B cell (primary cell): Measurements from ENCODE around the gene FCHO2.

Experiments used
- EZH2 ChIP-seq: IDR thresholded peaks from 2 replicates; pipeline ENCODE4 v1.6.1; 2012; ENCODE audit warnings: borderline replicate concordance, low read depth, mild to moderate bottlenecking, moderate library complexity, low read length; ENCODE audit not compliant: insufficient read depth, poor library complexity, severe bottlenecking
- TF ChIP-seq, protein P1 (sequence below): fragments of 200-600 bp; IDR thresholded peaks from one replicate; pipeline ENCODE4 v1.8.0; 2022; ENCODE audit warnings: antibody characterized with exemption, mild to moderate bottlenecking

- TF ChIP-seq EZH2, result no peak
- TF ChIP-seq, protein P1, sequence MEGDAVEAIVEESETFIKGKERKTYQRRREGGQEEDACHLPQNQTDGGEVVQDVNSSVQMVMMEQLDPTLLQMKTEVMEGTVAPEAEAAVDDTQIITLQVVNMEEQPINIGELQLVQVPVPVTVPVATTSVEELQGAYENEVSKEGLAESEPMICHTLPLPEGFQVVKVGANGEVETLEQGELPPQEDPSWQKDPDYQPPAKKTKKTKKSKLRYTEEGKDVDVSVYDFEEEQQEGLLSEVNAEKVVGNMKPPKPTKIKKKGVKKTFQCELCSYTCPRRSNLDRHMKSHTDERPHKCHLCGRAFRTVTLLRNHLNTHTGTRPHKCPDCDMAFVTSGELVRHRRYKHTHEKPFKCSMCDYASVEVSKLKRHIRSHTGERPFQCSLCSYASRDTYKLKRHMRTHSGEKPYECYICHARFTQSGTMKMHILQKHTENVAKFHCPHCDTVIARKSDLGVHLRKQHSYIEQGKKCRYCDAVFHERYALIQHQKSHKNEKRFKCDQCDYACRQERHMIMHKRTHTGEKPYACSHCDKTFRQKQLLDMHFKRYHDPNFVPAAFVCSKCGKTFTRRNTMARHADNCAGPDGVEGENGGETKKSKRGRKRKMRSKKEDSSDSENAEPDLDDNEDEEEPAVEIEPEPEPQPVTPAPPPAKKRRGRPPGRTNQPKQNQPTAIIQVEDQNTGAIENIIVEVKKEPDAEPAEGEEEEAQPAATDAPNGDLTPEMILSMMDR, result no peak
Observed at GRCh38 chr5:72999916-73000315, 44.1 kb downstream of the FCHO2 start.
